Measurements from ENCODE around the gene SLC16A4.
A peak's percentile ranks its signal among the peaks of the same experiment; 100 is the strongest.
"Not testable (repeated sequence)": the region's sequence is repeated elsewhere in the genome, so short reads cannot be mapped to it uniquely, and the experiment has no call there.

The SLC16A4 gene

DNA sequence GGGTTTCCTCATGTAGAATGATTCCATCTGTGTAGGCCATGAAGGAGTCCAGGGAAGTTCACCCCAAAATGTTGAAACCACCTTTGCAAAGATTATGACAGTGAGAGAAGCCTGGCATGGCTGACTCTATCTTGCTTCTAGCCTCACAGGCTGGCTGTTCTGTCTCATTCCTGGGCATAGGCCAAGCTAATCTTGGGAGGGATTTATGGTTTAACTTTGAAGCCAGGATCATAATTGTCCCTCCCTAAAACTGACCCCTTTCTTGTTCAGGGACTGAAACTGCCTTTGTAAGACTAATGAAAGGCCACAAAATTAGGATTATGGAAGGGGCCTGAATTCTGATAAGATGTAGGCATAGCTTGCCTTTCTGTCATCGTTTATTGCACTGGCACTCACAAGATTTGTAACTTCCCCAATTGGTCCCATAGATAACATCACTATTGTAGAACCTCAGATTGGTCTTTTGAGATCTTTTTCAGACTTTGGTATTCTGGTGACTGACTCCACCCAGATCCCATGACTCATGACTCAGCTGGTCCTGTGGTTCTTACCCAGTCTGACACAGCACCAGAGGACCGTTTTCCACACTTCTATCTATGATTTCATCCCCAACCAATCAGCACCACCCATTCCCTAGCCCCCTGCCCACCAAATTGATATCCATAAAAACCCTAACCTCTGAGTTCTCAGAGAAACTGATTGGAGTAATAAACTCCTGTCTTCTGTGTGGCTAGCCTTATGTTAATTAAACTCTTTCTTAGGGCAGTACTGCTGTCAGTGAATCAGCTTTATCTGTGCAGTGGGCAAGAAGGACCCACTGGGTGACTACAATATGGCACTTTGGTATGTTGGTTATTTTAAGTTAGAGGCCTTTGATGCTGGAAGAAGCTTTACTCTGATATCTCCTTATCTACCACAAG, 30.3 kb upstream of the SLC16A4 start:
- peak; percentile 74 for DNase-seq (ENCODE audit: low read depth)
- TF ChIP-seq CTCF (conservative IDR thresholded peaks at IDR 0.05; ENCODE audit: low read depth, low read length), result no peak
- no peak overlapping the region for H3K4me3 ChIP-seq (ENCODE audit: low read depth, low read length)

- TF ChIP-seq CTCF (conservative IDR thresholded peaks at IDR 0.05; ENCODE audit: low read depth, low read length), result no peak
- H3K4me3 ChIP-seq (ENCODE audit: low read depth, low read length), result no peak overlapping the region
- DNase-seq (ENCODE audit: low read depth), result no peak
Observed at GRCh38 chr1:110420023-110420662, 29.3 kb upstream of the SLC16A4 start.

DNA sequence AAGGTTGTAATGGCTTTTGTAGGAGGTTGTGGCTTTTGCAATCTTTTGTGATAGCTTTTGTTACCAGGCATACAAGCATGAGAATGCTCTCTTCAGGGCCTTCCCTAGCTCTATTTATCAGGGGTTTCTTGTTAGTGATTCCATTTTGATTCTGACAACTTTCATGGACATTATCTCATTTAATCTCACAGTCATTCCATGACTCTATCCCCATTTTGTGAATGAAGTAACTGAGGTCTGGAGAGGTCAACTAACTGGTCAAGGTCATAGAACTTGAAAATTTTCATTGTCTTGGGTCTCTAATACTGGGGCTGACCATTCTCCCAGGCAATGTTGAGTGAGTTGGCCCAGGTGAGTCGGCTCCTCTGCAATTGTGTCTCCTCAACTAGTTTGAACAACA, 27.9 kb upstream of the SLC16A4 start:
- H3K4me3 ChIP-seq (ENCODE audit: low read depth, low read length), result no peak overlapping the region
- no peak for DNase-seq (ENCODE audit: low read depth)
- no peak for TF ChIP-seq CTCF (conservative IDR thresholded peaks at IDR 0.05; ENCODE audit: low read depth, low read length)

GRCh38 chr1:110413045-110413444, 22.2 kb upstream of the SLC16A4 start:
- H3K4me3 ChIP-seq (ENCODE audit: low read depth, low read length); DNase-seq (ENCODE audit: low read depth): not testable (repeated sequence)

- peak; percentile 85 for DNase-seq (ENCODE audit: low read depth)
- no peak overlapping the region for H3K4me3 ChIP-seq (ENCODE audit: low read depth, low read length)
- TF ChIP-seq CTCF (conservative IDR thresholded peaks at IDR 0.05; ENCODE audit: low read depth, low read length), result peak; percentile 86
Observed at GRCh38 chr1:110412576-110412975, 21.8 kb upstream of the SLC16A4 start.

GRCh38 chr1:110411173-110411735, 20.4 kb upstream of the SLC16A4 start:
- TF ChIP-seq CTCF (conservative IDR thresholded peaks at IDR 0.05; ENCODE audit: low read depth, low read length), result no peak
- no peak for DNase-seq (ENCODE audit: low read depth)
- no peak overlapping the region for H3K4me3 ChIP-seq (ENCODE audit: low read depth, low read length)

- no peak overlapping the region for H3K4me3 ChIP-seq (ENCODE audit: low read depth, low read length)
- no peak for DNase-seq (ENCODE audit: low read depth)
- no peak for TF ChIP-seq CTCF (conservative IDR thresholded peaks at IDR 0.05; ENCODE audit: low read depth, low read length)
Observed at GRCh38 chr1:110409316-110409715, 18.5 kb upstream of the SLC16A4 start.
